ENCODE measurements around the gene MORN5.

DNA sequence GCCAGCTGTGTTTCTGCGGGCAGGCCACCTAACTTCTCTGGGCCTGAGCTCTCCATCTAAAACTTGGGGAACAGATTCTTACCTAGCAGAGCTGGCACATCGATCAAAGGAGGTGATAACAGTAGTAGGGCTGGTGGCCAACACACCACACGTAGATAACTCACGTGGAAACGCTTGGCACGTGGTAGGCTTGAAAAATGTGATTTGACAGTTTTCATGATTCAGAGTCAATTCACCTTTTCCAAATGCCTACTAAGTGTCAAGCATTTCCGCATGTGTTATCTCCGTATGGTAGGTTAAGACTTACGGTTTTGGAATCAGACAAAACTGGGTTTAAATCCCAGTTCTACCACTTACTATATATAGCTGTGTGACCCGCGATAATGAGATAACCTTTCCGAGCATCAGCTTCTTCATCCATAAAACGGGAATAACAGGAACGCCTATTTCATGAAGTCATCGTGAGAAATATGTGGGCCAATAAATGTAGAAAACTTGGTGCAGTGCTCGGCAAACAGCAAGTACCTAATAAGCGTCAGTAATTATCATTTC lies 25.6 kb upstream of the MORN5 start:
- TF ChIP-seq EZH2phosphoT487 (IDR thresholded peaks at IDR 0.05; ENCODE audit: insufficient read depth, low read depth) = no peak
- TF ChIP-seq EZH2 (IDR thresholded peaks at IDR 0.05; ENCODE audit: insufficient read depth, poor library complexity, severe bottlenecking) = no peak

All from GM23248 (cell line).